HepG2 (cell line): Measurements from ENCODE around the gene ACAP3. TPM values are rescaled to one million over a fixed set of nuclear protein-coding genes. Genes with fewer than 3 reads are reported as not detected.

ENCODE experiments used
- ARID4A ChIP-seq: sonication (generic); formaldehyde crosslinking; IDR thresholded peaks from 2 replicates; pipeline ENCODE4 v1.5.0; 2020; ENCODE audit warnings: mild to moderate bottlenecking, missing genetic modification reagents, borderline replicate concordance
- ATF2 ChIP-seq: sonication (generic); formaldehyde crosslinking; IDR thresholded peaks from 2 replicates; pipeline ENCODE4 v1.4.0; 2020; ENCODE audit warnings: missing genetic modification reagents
- BRF2 ChIP-seq: sonication (generic); formaldehyde crosslinking; IDR thresholded peaks from 2 replicates; pipeline ENCODE4 v1.8.1; 2022; ENCODE audit warnings: mild to moderate bottlenecking, missing genetic modification reagents
- CHD4 ChIP-seq: fragments of 200-600 bp; sonication (generic); IDR thresholded peaks from 2 replicates; pipeline ENCODE4 v1.7.0; 2017; ENCODE audit warnings: mild to moderate bottlenecking, low read length, borderline replicate concordance
- ELK4 ChIP-seq: sonication (generic); formaldehyde crosslinking; IDR thresholded peaks from 2 replicates; pipeline ENCODE4 v1.9.0; 2021; ENCODE audit warnings: missing genetic modification reagents, borderline replicate concordance
- FUBP1 ChIP-seq: sonication (generic); formaldehyde crosslinking; IDR thresholded peaks from 2 replicates; pipeline ENCODE4 v1.5.1; 2020; ENCODE audit warnings: missing genetic modification reagents, mild to moderate bottlenecking, borderline replicate concordance
- HOXD1 ChIP-seq: sonication (generic); formaldehyde crosslinking; IDR thresholded peaks from 2 replicates; pipeline ENCODE4 v1.5.0; 2020; ENCODE audit warnings: missing genetic modification reagents
- KLF15 ChIP-seq: sonication (generic); formaldehyde crosslinking; IDR thresholded peaks from 2 replicates; pipeline ENCODE4 v1.8.1; 2023; ENCODE audit warnings: borderline replicate concordance, mild to moderate bottlenecking, inconsistent platforms, missing genetic modification reagents, mixed read lengths
- NONO ChIP-seq, 2 experiments: fragments of 450-650 bp in 1 of 2; sonication (generic) in 1 of 2; formaldehyde crosslinking in 1 of 2; IDR thresholded peaks in 1 of 2; conservative IDR thresholded peaks in 1 of 2; 2 replicates each; pipeline versions ENCODE4 v1.6.1 to v1.8.0; 2017 to 2022; ENCODE audit warnings: mild to moderate bottlenecking in 1 of 2, missing genetic modification reagents in 1 of 2, moderate library complexity in 1 of 2
- REL ChIP-seq: sonication (generic); formaldehyde crosslinking; conservative IDR thresholded peaks from 2 replicates; pipeline ENCODE4 v1.8.0; 2022; ENCODE audit warnings: mild to moderate bottlenecking, missing genetic modification reagents, moderate library complexity
- SNAPC2 ChIP-seq: sonication (generic); formaldehyde crosslinking; IDR thresholded peaks from 2 replicates; pipeline ENCODE4 v1.8.1; 2022; ENCODE audit warnings: mild to moderate bottlenecking, missing genetic modification reagents
- SRSF4 ChIP-seq: fragments of 200-400 bp; formaldehyde crosslinking; IDR thresholded peaks from one replicate; pipeline ENCODE4 v1.6.1; 2018; ENCODE audit warnings: mild to moderate bottlenecking, low read depth, low read length, moderate library complexity; ENCODE audit not compliant: poor library complexity, severe bottlenecking
- STAG1 ChIP-seq: sonication (generic); formaldehyde crosslinking; IDR thresholded peaks from 2 replicates; pipeline ENCODE4 v1.4.0; 2020; ENCODE audit warnings: missing genetic modification reagents
- SUZ12 ChIP-seq: fragments of 150-350 bp; IDR thresholded peaks from 2 replicates; pipeline ENCODE4 v1.6.1; 2014; ENCODE audit warnings: low read depth, low read length
- SYNCRIP ChIP-seq: fragments of 200-400 bp; formaldehyde crosslinking; IDR thresholded peaks from 2 replicates; pipeline ENCODE4 v1.6.1; 2018; ENCODE audit warnings: mild to moderate bottlenecking, low read depth, low read length; ENCODE audit not compliant: insufficient read depth
- ZNF7 ChIP-seq: IDR thresholded peaks from 2 replicates; pipeline ENCODE4 v1.6.1; 2016; ENCODE audit warnings: missing biosample characterization, missing genetic modification reagents
- ZNF772 ChIP-seq: sonication (generic); formaldehyde crosslinking; IDR thresholded peaks from 2 replicates; pipeline ENCODE4 v1.5.0; 2020; ENCODE audit warnings: mild to moderate bottlenecking, missing genetic modification reagents
- polyA plus RNA-seq, 8 experiments: library from polyadenylated mRNA; depleted of rRNA in 3 of 8; stranded (reverse) in 7 of 8; unstranded in 1 of 8; fragments of >200 nt; fragmentation: Illumina TruSeq in 4 of 8; extraction: Trizol in 4 of 8; gene quantifications; 2 replicates each; pipeline versions ENCODE4 v1.2.1 to v1.2.3, GENCODE V29; 2011 to 2016; ENCODE audit warnings: low read depth in 4 of 8, missing spikeins in 1 of 8, mixed read lengths in 1 of 8; ENCODE audit not compliant: insufficient read depth in 1 of 8
- total RNA-seq, 5 experiments: library from RNA; depleted of rRNA; stranded (reverse); fragments of >200 nt; fragmentation: Illumina TruSeq; extraction: Trizol; gene quantifications; 2 replicates each; pipeline ENCODE4 v1.2.3, GENCODE V29; 2016; ENCODE audit warnings: low read depth in 1 of 5

ACAP3 gene
- total and polyA plus RNA-seq, 2 of the 13 experiments (the other 11 are each of a cell fraction or from before 2014, with no cell fraction given) = 29.4 to 50.8 TPM

- peak; percentile 85 for TF ChIP-seq ARID4A (CRISPR knock-in tag)
- no peak; the same call in 1 of the 2 replicates for TF ChIP-seq HOXD1 (CRISPR knock-in tag)
- no peak; the same call in 1 of the 2 replicates for TF ChIP-seq REL
- no peak for TF ChIP-seq SRSF4
- TF ChIP-seq ZNF772 = peak; percentile 79; the same call in 1 of the 2 replicates
- no peak for TF ChIP-seq SUZ12
- no peak for TF ChIP-seq SYNCRIP
- no peak for TF ChIP-seq FUBP1 (CRISPR knock-in tag)
- no peak for TF ChIP-seq BRF2 (CRISPR knock-in tag)
- no peak for TF ChIP-seq ZNF7 (CRISPR knock-in tag)
- TF ChIP-seq NONO (IDR thresholded peaks at IDR 0.05) = no peak
- peak; percentile 13; the same call in 1 of the 2 replicates for TF ChIP-seq NONO (CRISPR knock-in tag; conservative IDR thresholded peaks at IDR 0.05)
- TF ChIP-seq STAG1 (CRISPR knock-in tag) = no peak
- TF ChIP-seq CHD4 = no peak
- no peak for TF ChIP-seq SNAPC2 (CRISPR knock-in tag)
- no peak for TF ChIP-seq ATF2 (CRISPR knock-in tag)
- no peak for TF ChIP-seq KLF15 (CRISPR knock-in tag)
- TF ChIP-seq ELK4 (CRISPR knock-in tag) = 0 out of 2 replicates have a peak, but pooled peaks have one; percentile 35
Observed at GRCh38 chr1:1324524-1325287, 17.0 kb upstream of the ACAP3 start, which contains the start of the genes CPTP and INTS11 (continued).
